NCI-H526 treated with DMSO at 0.1 percent for 48 hours (cell line): Measurements from ENCODE around the gene KDM4F.

ENCODE experiments used
- DNase-seq: peaks from one replicate; lab custom pipeline; 2025; lab: John Stamatoyannopoulos, UW

KDM4F gene

GRCh38 chr11:95065336-95065735 is 16.1 kb downstream of the KDM4F start:
- peak; percentile 96 for DNase-seq

GRCh38 chr11:95066716-95067038 is 17.5 kb downstream of the KDM4F start, which contains the start of gene SRSF8:
SRSF8 (plus strand) TSS chr11:95066919; CDS start chr11:95067227, 308 bp downstream.
- DNase-seq, result peak; percentile 92

GRCh38 chr11:95067039-95067840 is 18.0 kb downstream of the KDM4F start:
- DNase-seq, result peak; percentile 92

GRCh38 chr11:95067841-95068219 is 18.6 kb downstream of the KDM4F start:
- peak; percentile 85 for DNase-seq

GRCh38 chr11:95068549-95068948 is 19.3 kb downstream of the KDM4F start:
- peak; percentile 99 for DNase-seq

GRCh38 chr11:95070471-95070870 is 21.2 kb downstream of the KDM4F start:
- DNase-seq, result no peak

GRCh38 chr11:95072948-95073347 is 23.7 kb downstream of the KDM4F start:
- DNase-seq, result no peak

GRCh38 chr11:95074792-95075563 is 25.8 kb downstream of the KDM4F start:
- no peak for DNase-seq

- DNase-seq, result no peak
These were observed 27.2 kb downstream of the KDM4F start for GRCh38 chr11:95076416-95076815.

GRCh38 chr11:95076981-95077380 is 27.8 kb downstream of the KDM4F start:
- DNase-seq, result no peak

GRCh38 chr11:95078526-95078925 is 29.3 kb downstream of the KDM4F start:
- no peak for DNase-seq

- no peak for DNase-seq
These were observed 31.8 kb downstream of the KDM4F start for GRCh38 chr11:95081010-95081409.

GRCh38 chr11:95081412-95081811 is 32.2 kb downstream of the KDM4F start:
- DNase-seq, result no peak

- DNase-seq, result no peak
These were observed 33.4 kb downstream of the KDM4F start for GRCh38 chr11:95082576-95083001.

GRCh38 chr11:95084509-95084908 is 35.3 kb downstream of the KDM4F start:
- no peak for DNase-seq

- DNase-seq, result no peak
These were observed 36.0 kb downstream of the KDM4F start for GRCh38 chr11:95085117-95085816.

GRCh38 chr11:95086151-95086550 is 36.9 kb downstream of the KDM4F start:
- no peak for DNase-seq

- DNase-seq, result no peak
These were observed 37.8 kb downstream of the KDM4F start for GRCh38 chr11:95086836-95087570.

- DNase-seq, result no peak
These were observed 39.9 kb downstream of the KDM4F start for GRCh38 chr11:95088946-95089619.

- DNase-seq, result peak; percentile 87
These were observed 40.7 kb downstream of the KDM4F start, which contains the start of gene ENDOD1 for GRCh38 chr11:95089620-95090542. ENDOD1 (plus strand) TSS chr11:95089846; CDS start chr11:95089928, 82 bp downstream.
